Colon (tissue), 2 donors: ENCODE measurements around the gene MTERF1.
"Not testable (repeated sequence)": the region's sequence is repeated elsewhere in the genome, so short reads cannot be mapped to it uniquely, and the experiment has no call there.

Experiments
- FAIRE-seq: peaks from 2 replicates; lab custom pipeline; 2012; peaks lifted over from hg19 to GRCh38; lab: Jason Lieb, UNC
- donor health status: control.
- donor health status: control.

MTERF1 gene

GRCh38 chr7:91880413-91881241, at the start of gene MTERF1:
Gene MTERF1, minus strand, starts transcription at chr7:91880702. Its CDS starts 619 bp downstream, at chr7:91880083.
- no peak for FAIRE-seq

- no peak for FAIRE-seq
Measured at GRCh38 chr7:91929463-91929862, 49.0 kb upstream of the MTERF1 start.

GRCh38 chr7:91927912-91928311, 47.4 kb upstream of the MTERF1 start:
- no peak for FAIRE-seq

GRCh38 chr7:91922857-91923256, 42.4 kb upstream of the MTERF1 start:
- FAIRE-seq: no peak

- FAIRE-seq: no peak
Measured at GRCh38 chr7:91918356-91918755, 37.9 kb upstream of the MTERF1 start.

GRCh38 chr7:91916051-91916440, 35.5 kb upstream of the MTERF1 start:
- no peak for FAIRE-seq

GRCh38 chr7:91915401-91916050, 35.0 kb upstream of the MTERF1 start:
- FAIRE-seq: no peak

GRCh38 chr7:91913612-91914011, 33.1 kb upstream of the MTERF1 start:
- no peak for FAIRE-seq

- FAIRE-seq: no peak
Measured at GRCh38 chr7:91912494-91912893, 32.0 kb upstream of the MTERF1 start.

GRCh38 chr7:91911121-91911520, 30.6 kb upstream of the MTERF1 start:
- no peak for FAIRE-seq

GRCh38 chr7:91910171-91910570, 29.7 kb upstream of the MTERF1 start:
- no peak for FAIRE-seq

GRCh38 chr7:91899563-91899962, 19.1 kb upstream of the MTERF1 start:
- no peak for FAIRE-seq

- no peak for FAIRE-seq
Measured at GRCh38 chr7:91898240-91898992, 17.9 kb upstream of the MTERF1 start.

GRCh38 chr7:91894781-91895480, 14.4 kb upstream of the MTERF1 start:
- no peak for FAIRE-seq

- not testable (repeated sequence) for FAIRE-seq
Measured at GRCh38 chr7:91893699-91894098, 13.2 kb upstream of the MTERF1 start.

GRCh38 chr7:91892821-91893340, 12.4 kb upstream of the MTERF1 start:
- FAIRE-seq: no peak

- FAIRE-seq: no peak
Measured at GRCh38 chr7:91892099-91892705, 11.7 kb upstream of the MTERF1 start.

- FAIRE-seq: not testable (repeated sequence)
Measured at GRCh38 chr7:91888271-91889175, 8.0 kb upstream of the MTERF1 start.

GRCh38 chr7:91887336-91888213, 7.1 kb upstream of the MTERF1 start:
- FAIRE-seq: not testable (repeated sequence)
